Neural progenitor cell (in vitro differentiated cells): ENCODE data around the gene TINAGL1.

ENCODE experiments used
- CTCF ChIP-seq: fragments of 200-600 bp; sonication (generic); IDR thresholded peaks from 2 replicates; pipeline ENCODE4 v1.5.1; 2017; ENCODE audit warnings: antibody characterized with exemption, mild to moderate bottlenecking
- EZH2 ChIP-seq: fragments of 200-600 bp; sonication (generic); IDR thresholded peaks from 2 replicates; pipeline ENCODE4 v1.6.1; 2017; ENCODE audit warnings: antibody characterized with exemption, mild to moderate bottlenecking, moderate library complexity

GRCh38 chr1:31569596-31570173 lies 6.6 kb upstream of the TINAGL1 start:
- TF ChIP-seq CTCF = no peak
- no peak for TF ChIP-seq EZH2
